Measurements from ENCODE around the gene R3HCC1L. TPM values are rescaled to one million over a fixed set of nuclear protein-coding genes. Genes with fewer than 3 reads are reported as not detected.
"Not testable (repeated sequence)": the region's sequence is repeated elsewhere in the genome, so short reads cannot be mapped to it uniquely, and the experiment has no call there.

R3HCC1L gene
- total and polyA plus RNA-seq, 12 donors: 6.5 to 24.3 (median 10.1) TPM

GRCh38 chr10:98226508-98227144 lies 92.2 kb downstream of the R3HCC1L start:
- Histone ChIP-seq H3K27me3 (no peaks in the 10 kb centered on the region), H3K36me3 (replicated peaks in 1 of 2) (no peaks in the 10 kb centered on the region), H3K27ac (no peak overlapping the region), H3K4me3 (no peak overlapping the region), H3K4me1 (replicated peaks in 1 of 2) (peaks cover 0 to 9% of the 10 kb centered on the region in 2 donors), H3K9me3 (replicated peaks in 1 of 3) (no peaks in the 10 kb centered on the region)
- no peak for TF ChIP-seq POLR2A (IDR thresholded peaks at IDR 0.05)
- no peak for TF ChIP-seq CTCF (IDR thresholded peaks at IDR 0.05)
- 65 to 86% (median 83%) methylated on average over 1 of the region's 1 CpG for WGBS, 4 donors
- intact Hi-C loops (cut with DNase I): no loop called here
- no peak for DNase-seq

DNA sequence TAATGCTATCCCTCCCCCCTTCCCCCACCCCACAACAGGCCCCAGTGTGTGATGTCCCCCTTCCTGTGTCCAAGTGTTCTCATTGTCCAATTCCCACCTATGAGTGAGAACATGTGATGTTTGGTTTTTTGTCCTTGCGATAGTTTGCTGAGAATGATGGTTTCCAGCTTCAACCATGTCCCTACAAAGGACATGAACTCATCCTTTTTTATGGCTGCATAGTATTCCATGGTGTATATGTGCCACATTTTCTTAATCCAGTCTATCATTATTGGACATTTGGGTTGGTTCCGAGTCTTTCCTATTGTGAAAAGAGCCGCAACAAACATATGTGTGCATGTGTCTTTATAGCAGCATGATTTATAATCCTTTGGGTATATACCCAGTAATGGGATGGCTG lies 93.3 kb downstream of the R3HCC1L start:
- H3K27ac ChIP-seq; H3K27me3 ChIP-seq; H3K4me3 ChIP-seq; DNase-seq; H3K4me1 ChIP-seq (replicated peaks in 1 of 2); H3K9me3 ChIP-seq (replicated peaks in 1 of 3); intact Hi-C loops (cut with DNase I); H3K36me3 ChIP-seq (replicated peaks in 1 of 2): not testable (repeated sequence)
- WGBS, 4 donors: 97 to 100% (median 100%) methylated on average over 3 of the region's 3 CpGs

- H3K4me3 ChIP-seq; H3K27me3 ChIP-seq; intact Hi-C loops (cut with DNase I); DNase-seq; H3K36me3 ChIP-seq (replicated peaks in 1 of 2); H3K9me3 ChIP-seq (replicated peaks in 1 of 3); H3K4me1 ChIP-seq (replicated peaks in 1 of 2); H3K27ac ChIP-seq: not testable (repeated sequence)
- WGBS, 4 donors: 93 to 100% (median 98%) methylated on average over 1 of the region's 1 CpG
Observed at GRCh38 chr10:98228266-98228665, 93.8 kb downstream of the R3HCC1L start.

DNA sequence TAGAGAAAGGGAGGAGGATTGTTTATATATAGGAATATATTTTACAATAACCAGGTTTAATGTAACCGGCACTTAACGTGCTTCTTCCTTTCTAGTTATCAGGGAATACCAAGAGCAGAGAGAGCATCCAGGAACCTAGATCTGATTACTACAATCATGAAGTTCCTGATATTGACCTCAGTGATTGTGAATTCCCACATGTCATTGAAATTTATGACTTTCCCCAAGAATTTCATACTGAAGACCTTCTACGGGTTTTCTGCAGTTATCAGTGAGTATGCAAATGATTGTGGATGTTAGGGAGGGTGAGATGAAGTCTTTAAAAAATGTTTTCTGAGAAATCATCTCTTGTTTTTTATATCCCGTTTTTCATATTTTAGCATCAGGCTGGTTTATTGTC lies 97.0 kb downstream of the R3HCC1L start:
- DNase-seq: no peak
- H3K27me3 ChIP-seq: no peaks in the 10 kb centered on the region
- no peak overlapping the region for H3K4me3 ChIP-seq
- intact Hi-C loops (cut with DNase I): no loop called here
- no peak for TF ChIP-seq POLR2A (IDR thresholded peaks at IDR 0.05)
- TF ChIP-seq CTCF (IDR thresholded peaks at IDR 0.05): no peak
- 90 to 93% (median 92%) methylated on average over 4 of the region's 4 CpGs for WGBS, 4 donors
- H3K36me3 ChIP-seq (replicated peaks in 1 of 2): peaks cover 0 to 12% of the 10 kb centered on the region in 2 donors
- no peaks in the 10 kb centered on the region for H3K9me3 ChIP-seq (replicated peaks in 1 of 3)
- H3K27ac ChIP-seq: no peak overlapping the region
- peaks cover 0 to 4% of the 10 kb centered on the region in 2 donors for H3K4me1 ChIP-seq (replicated peaks in 1 of 2)

DNA sequence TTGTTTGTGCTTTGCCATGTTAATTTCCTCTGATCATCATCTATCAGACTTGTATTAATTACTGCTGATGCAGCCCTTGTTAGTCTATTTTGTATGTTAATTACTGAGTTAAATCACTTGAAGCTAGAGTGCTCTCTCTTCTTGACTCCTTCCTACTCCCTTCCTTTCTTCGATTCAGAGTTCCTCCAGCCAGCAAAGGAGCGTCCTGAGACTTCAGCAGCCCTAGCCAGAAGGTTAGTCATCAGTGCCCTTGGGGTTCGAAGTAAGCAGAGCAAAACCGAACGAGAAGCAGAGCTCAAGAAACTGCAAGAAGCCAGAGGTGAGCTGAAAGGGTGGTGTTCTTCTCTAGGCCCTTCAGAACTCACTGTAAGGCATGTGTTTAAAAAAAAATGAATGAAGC lies 101.4 kb downstream of the R3HCC1L start:
- 32 to 48% (median 41%) methylated on average over 5 of the region's 5 CpGs for WGBS, 4 donors
- H3K4me1 ChIP-seq (replicated peaks in 1 of 2): peaks cover 0 to 4% of the 10 kb centered on the region in 2 donors
- H3K4me3 ChIP-seq: no peak overlapping the region
- no peaks in the 10 kb centered on the region for H3K9me3 ChIP-seq (replicated peaks in 1 of 3)
- H3K36me3 ChIP-seq (replicated peaks in 1 of 2): peaks cover 0 to 23% of the 10 kb centered on the region in 2 donors
- no peaks in the 10 kb centered on the region for H3K27me3 ChIP-seq
- peak in 4 of 7 donors; percentile 39 to 57 (median 53) for DNase-seq
- intact Hi-C loops (cut with DNase I): no loop called here
- H3K27ac ChIP-seq: no peak overlapping the region
- no peak for TF ChIP-seq POLR2A (IDR thresholded peaks at IDR 0.05)
- no peak for TF ChIP-seq CTCF (IDR thresholded peaks at IDR 0.05)
